ENCODE measurements around the gene OSTF1. TPM values are rescaled to one million over a fixed set of nuclear protein-coding genes. Genes with fewer than 3 reads are reported as not detected.
A peak's percentile ranks its signal among the peaks of the same experiment; 100 is the strongest.

OSTF1 gene
- polyA plus RNA-seq, 6 donors from 2014 or later = 161 to 268 (median 200) TPM

GRCh38 chr9:75112789-75113188 is 24.5 kb downstream of the OSTF1 start:
- no peak for ATAC-seq (ENCODE audit: low read depth in 2 of 2)
- Mint-ChIP-seq H3K36me3 (peaks cover 3 to 8% of the 10 kb centered on the region in 2 donors), H3K4me3 (no peak overlapping the region), H3K9me3 (no peaks in the 10 kb centered on the region), H3K27ac (peak overlapping the region in 4 of 6 donors; percentile 36 to 90 (median 77)), H3K27me3 (no peaks in the 10 kb centered on the region), H3K4me1 (peaks cover 46 to 71% (median 51%) of the 10 kb centered on the region in 3 donors)
- DNase-seq = no peak

- H3K9me3 Mint-ChIP-seq = peaks cover 0 to 7% (median 0%) of the 10 kb centered on the region in 7 donors
- no peaks in the 10 kb centered on the region for H3K27me3 Mint-ChIP-seq
- peaks cover 24 to 35% of the 10 kb centered on the region in 2 donors for H3K36me3 Mint-ChIP-seq
- H3K27ac Mint-ChIP-seq = peak overlapping the region in 1 of 6 donors; percentile 66
- H3K4me3 Mint-ChIP-seq = no peak overlapping the region
- no peak for ATAC-seq (ENCODE audit: low read depth in 2 of 2)
- H3K4me1 Mint-ChIP-seq = peaks cover 48 to 58% (median 51%) of the 10 kb centered on the region in 3 donors
- no peak for DNase-seq
These were observed 28.0 kb downstream of the OSTF1 start for GRCh38 chr9:75116306-75116705.

GRCh38 chr9:75117564-75117963 is 29.2 kb downstream of the OSTF1 start:
- H3K27ac Mint-ChIP-seq = no peak overlapping the region
- peaks cover 0 to 7% (median 0%) of the 10 kb centered on the region in 7 donors for H3K9me3 Mint-ChIP-seq
- ATAC-seq (ENCODE audit: low read depth in 2 of 2) (no peak), DNase-seq (no peak)
- H3K27me3 Mint-ChIP-seq = no peaks in the 10 kb centered on the region
- no peak overlapping the region for H3K4me3 Mint-ChIP-seq
- peaks cover 24 to 35% of the 10 kb centered on the region in 2 donors for H3K36me3 Mint-ChIP-seq
- peaks cover 44 to 50% (median 45%) of the 10 kb centered on the region in 3 donors for H3K4me1 Mint-ChIP-seq

GRCh38 chr9:75120686-75121085 is 32.4 kb downstream of the OSTF1 start:
- Mint-ChIP-seq H3K27me3 (no peaks in the 10 kb centered on the region), H3K4me1 (peaks cover 34 to 44% (median 39%) of the 10 kb centered on the region in 3 donors), H3K27ac (peak overlapping the region in 3 of 6 donors; percentile 7 to 78 (median 77)), H3K4me3 (no peak overlapping the region), H3K36me3 (peaks cover 19 to 35% of the 10 kb centered on the region in 2 donors), H3K9me3 (peaks cover 0 to 7% (median 0%) of the 10 kb centered on the region in 7 donors)
- no peak for ATAC-seq (ENCODE audit: low read depth in 2 of 2)
- DNase-seq = no peak

- Mint-ChIP-seq H3K4me1 (peaks cover 27 to 38% (median 33%) of the 10 kb centered on the region in 3 donors), H3K4me3 (no peak overlapping the region)
These were observed 33.7 kb downstream of the OSTF1 start for GRCh38 chr9:75121914-75122558.

GRCh38 chr9:75123696-75124095 is 35.4 kb downstream of the OSTF1 start:
- peaks cover 15 to 26% (median 21%) of the 10 kb centered on the region in 3 donors for H3K4me1 Mint-ChIP-seq

More at GRCh38 chr9:75121914-75122558, 33.7 kb downstream of the OSTF1 start:
- Mint-ChIP-seq H3K27ac (peak overlapping the region in 2 of 6 donors; percentile 12 to 25), H3K36me3 (peaks cover 19 to 35% of the 10 kb centered on the region in 2 donors), H3K9me3 (peaks cover 0 to 7% (median 0%) of the 10 kb centered on the region in 7 donors), H3K27me3 (no peaks in the 10 kb centered on the region)
- no peak for ATAC-seq (ENCODE audit: low read depth in 2 of 2)
- no peak for DNase-seq

GRCh38 chr9:75128535-75128934 is 40.2 kb downstream of the OSTF1 start:
- Mint-ChIP-seq H3K9me3 (no peaks in the 10 kb centered on the region), H3K4me3 (no peak overlapping the region), H3K4me1 (peaks cover 7 to 12% (median 10%) of the 10 kb centered on the region in 3 donors), H3K27ac (no peak overlapping the region), H3K36me3 (peaks cover 18 to 27% of the 10 kb centered on the region in 2 donors), H3K27me3 (no peaks in the 10 kb centered on the region)
- no peak for DNase-seq
- no peak for ATAC-seq (ENCODE audit: low read depth in 2 of 2)

More at GRCh38 chr9:75123696-75124095, 35.4 kb downstream of the OSTF1 start:
- no peak for ATAC-seq (ENCODE audit: low read depth in 2 of 2)
- Mint-ChIP-seq H3K27me3 (no peaks in the 10 kb centered on the region), H3K27ac (no peak overlapping the region), H3K9me3 (no peaks in the 10 kb centered on the region), H3K4me3 (no peak overlapping the region), H3K36me3 (peaks cover 7 to 23% of the 10 kb centered on the region in 2 donors)
- DNase-seq = no peak

GRCh38 chr9:75130172-75130571 is 41.9 kb downstream of the OSTF1 start:
- peaks cover 30 to 31% of the 10 kb centered on the region in 2 donors for H3K36me3 Mint-ChIP-seq
- no peak overlapping the region for H3K4me3 Mint-ChIP-seq
- H3K9me3 Mint-ChIP-seq = no peaks in the 10 kb centered on the region
- no peaks in the 10 kb centered on the region for H3K27me3 Mint-ChIP-seq
- no peak for ATAC-seq (ENCODE audit: low read depth in 2 of 2)
- DNase-seq = no peak
- H3K4me1 Mint-ChIP-seq = peaks cover 0 to 7% (median 0%) of the 10 kb centered on the region in 3 donors
- no peak overlapping the region for H3K27ac Mint-ChIP-seq

- H3K36me3 Mint-ChIP-seq = peaks cover 31 to 35% of the 10 kb centered on the region in 2 donors
- no peak overlapping the region for H3K27ac Mint-ChIP-seq
- no peak for ATAC-seq (ENCODE audit: low read depth in 2 of 2)
- no peaks in the 10 kb centered on the region for H3K27me3 Mint-ChIP-seq
- peaks cover 0 to 7% (median 0%) of the 10 kb centered on the region in 3 donors for H3K4me1 Mint-ChIP-seq
- no peak overlapping the region for H3K4me3 Mint-ChIP-seq
- H3K9me3 Mint-ChIP-seq = no peaks in the 10 kb centered on the region
- DNase-seq = no peak
These were observed 42.4 kb downstream of the OSTF1 start for GRCh38 chr9:75130621-75131230.

GRCh38 chr9:75131700-75132099 is 43.4 kb downstream of the OSTF1 start:
- peak overlapping the region in 1 of 8 donors; percentile 71 for H3K4me3 Mint-ChIP-seq

GRCh38 chr9:75132244-75132643 is 43.9 kb downstream of the OSTF1 start:
- Mint-ChIP-seq H3K27ac (peak overlapping the region in 3 of 6 donors; percentile 12 to 79 (median 14)), H3K36me3 (peaks cover 33 to 40% of the 10 kb centered on the region in 2 donors), H3K4me1 (peaks cover 0 to 10% (median 0%) of the 10 kb centered on the region in 3 donors), H3K9me3 (no peaks in the 10 kb centered on the region), H3K27me3 (no peaks in the 10 kb centered on the region), H3K4me3 (peak overlapping the region in 1 of 8 donors; percentile 71)
- no peak for DNase-seq
- ATAC-seq (ENCODE audit: low read depth in 2 of 2) = no peak

More at GRCh38 chr9:75131700-75132099, 43.4 kb downstream of the OSTF1 start:
- peaks cover 0 to 7% (median 0%) of the 10 kb centered on the region in 3 donors for H3K4me1 Mint-ChIP-seq
- peak overlapping the region in 3 of 6 donors; percentile 12 to 79 (median 39) for H3K27ac Mint-ChIP-seq
- ATAC-seq (ENCODE audit: low read depth in 2 of 2) = no peak
- no peak for DNase-seq
- H3K27me3 Mint-ChIP-seq = no peaks in the 10 kb centered on the region
- H3K9me3 Mint-ChIP-seq = no peaks in the 10 kb centered on the region
- H3K36me3 Mint-ChIP-seq = peaks cover 31 to 35% of the 10 kb centered on the region in 2 donors

GRCh38 chr9:75133396-75133795 is 45.1 kb downstream of the OSTF1 start:
- Mint-ChIP-seq H3K27ac (peak overlapping the region in 1 of 6 donors; percentile 33), H3K4me1 (peaks cover 0 to 12% (median 0%) of the 10 kb centered on the region in 3 donors), H3K9me3 (no peaks in the 10 kb centered on the region), H3K4me3 (no peak overlapping the region), H3K27me3 (no peaks in the 10 kb centered on the region), H3K36me3 (peaks cover 42 to 46% of the 10 kb centered on the region in 2 donors)
- no peak for DNase-seq
- ATAC-seq (ENCODE audit: low read depth in 2 of 2) = no peak

GRCh38 chr9:75134495-75134894 is 46.2 kb downstream of the OSTF1 start:
- DNase-seq (no peak), ATAC-seq (ENCODE audit: low read depth in 2 of 2) (no peak)
- Mint-ChIP-seq H3K27me3 (no peaks in the 10 kb centered on the region), H3K9me3 (no peaks in the 10 kb centered on the region), H3K4me1 (peaks cover 0 to 12% (median 0%) of the 10 kb centered on the region in 3 donors), H3K36me3 (peaks cover 39 to 47% of the 10 kb centered on the region in 2 donors), H3K4me3 (no peak overlapping the region), H3K27ac (peak overlapping the region in 2 of 6 donors; percentile 6 to 96)

Data from naive B cell (primary cell).